Measurements from ENCODE around the gene SLC6A11. TPM values are rescaled to one million over a fixed set of nuclear protein-coding genes. Genes with fewer than 3 reads are reported as not detected.

Gene SLC6A11
- polyA plus RNA-seq, 1 donor (not counting 4 experiments of a cell fraction or from before 2014, with no cell fraction given) = 9.8 TPM

GRCh38 chr3:10980312-10980711 lies 164.3 kb downstream of the SLC6A11 start:
- Histone ChIP-seq H3K79me2 (ENCODE audit: control insufficient read depth, insufficient read depth, low read length) (no peaks in the 10 kb centered on the region), H3K4me2 (ENCODE audit: control insufficient read depth, extremely low read depth, insufficient read depth, low read depth, low read length) (no peak overlapping the region)
- dilution Hi-C loops (cut with MboI; ENCODE audit: extremely low pct_ligation_motif_present, low sequenced_read_pairs) = no loop called here

GRCh38 chr3:10981031-10981430 lies 165.0 kb downstream of the SLC6A11 start:
- TF ChIP-seq EZH2 (IDR thresholded peaks at IDR 0.05; ENCODE audit: low read length) (no peak), CTCF (optimal IDR thresholded peaks at IDR 0.05 in 1 of 3, IDR thresholded peaks at IDR 0.05 in 1 of 3, conservative IDR thresholded peaks at IDR 0.05 in 1 of 3; ENCODE audit: extremely low read depth in 1 of 3, insufficient read depth in 2 of 3, low read length in 3 of 3) (no peak)
- Histone ChIP-seq H3K9me1 (ENCODE audit: control insufficient read depth, extremely low read depth, insufficient read depth, low read length) (no peaks in the 10 kb centered on the region), H3K36me3 (ENCODE audit: control insufficient read depth in 2 of 2, extremely low read depth in 1 of 2, insufficient read depth in 2 of 2, low read length in 2 of 2) (no peaks in the 10 kb centered on the region), H3K4me1 (ENCODE audit: control insufficient read depth, extremely low read depth, insufficient read depth, low read length) (peaks cover 8% of the 10 kb centered on the region), H3K27ac (ENCODE audit: control insufficient read depth, insufficient read depth, low read length) (no peak overlapping the region), H3K9me3 (ENCODE audit: control insufficient read depth, low read depth, low read length) (no peaks in the 10 kb centered on the region), H3K27me3 (ENCODE audit: control insufficient read depth, extremely low read depth, insufficient read depth, low read length) (peaks cover 50% of the 10 kb centered on the region), H2AFZ (ENCODE audit: control insufficient read depth, low read length) (no peak overlapping the region), H3K4me2 (ENCODE audit: control insufficient read depth, extremely low read depth, insufficient read depth, low read depth, low read length) (no peak overlapping the region), H3K9ac (ENCODE audit: control insufficient read depth, extremely low read depth, insufficient read depth, low read length) (no peak overlapping the region), H4K20me1 (ENCODE audit: control insufficient read depth, extremely low read depth, insufficient read depth, low read length) (no peaks in the 10 kb centered on the region), H3K4me3 (ENCODE audit: control insufficient read depth in 2 of 3, extremely low read depth in 1 of 3, insufficient read depth in 2 of 3, low read depth in 1 of 3, low read length in 3 of 3) (no peak overlapping the region), H3K79me2 (ENCODE audit: control insufficient read depth, insufficient read depth, low read length) (no peaks in the 10 kb centered on the region)
- FAIRE-seq (no peak), DNase-seq (ENCODE audit: low read depth, low spot score) (no peak)
- dilution Hi-C loops (cut with MboI; ENCODE audit: extremely low pct_ligation_motif_present, low sequenced_read_pairs) = no loop called here

More at GRCh38 chr3:10980312-10980711, 164.3 kb downstream of the SLC6A11 start:
- Histone ChIP-seq H3K9ac (ENCODE audit: control insufficient read depth, extremely low read depth, insufficient read depth, low read length) (no peak overlapping the region), H3K9me3 (ENCODE audit: control insufficient read depth, low read depth, low read length) (no peaks in the 10 kb centered on the region), H3K4me1 (ENCODE audit: control insufficient read depth, extremely low read depth, insufficient read depth, low read length) (peaks cover 8% of the 10 kb centered on the region), H4K20me1 (ENCODE audit: control insufficient read depth, extremely low read depth, insufficient read depth, low read length) (no peaks in the 10 kb centered on the region), H3K4me3 (ENCODE audit: control insufficient read depth in 2 of 3, extremely low read depth in 1 of 3, insufficient read depth in 2 of 3, low read depth in 1 of 3, low read length in 3 of 3) (no peak overlapping the region), H3K9me1 (ENCODE audit: control insufficient read depth, extremely low read depth, insufficient read depth, low read length) (no peaks in the 10 kb centered on the region), H2AFZ (ENCODE audit: control insufficient read depth, low read length) (no peak overlapping the region), H3K27me3 (ENCODE audit: control insufficient read depth, extremely low read depth, insufficient read depth, low read length) (peaks cover 50% of the 10 kb centered on the region), H3K27ac (ENCODE audit: control insufficient read depth, insufficient read depth, low read length) (no peak overlapping the region), H3K36me3 (ENCODE audit: control insufficient read depth in 2 of 2, extremely low read depth in 1 of 2, insufficient read depth in 2 of 2, low read length in 2 of 2) (no peaks in the 10 kb centered on the region)
- DNase-seq (ENCODE audit: low read depth, low spot score) = no peak
- FAIRE-seq = no peak
- TF ChIP-seq CTCF (optimal IDR thresholded peaks at IDR 0.05 in 1 of 3, IDR thresholded peaks at IDR 0.05 in 1 of 3, conservative IDR thresholded peaks at IDR 0.05 in 1 of 3; ENCODE audit: extremely low read depth in 1 of 3, insufficient read depth in 2 of 3, low read length in 3 of 3) (no peak), EZH2 (IDR thresholded peaks at IDR 0.05; ENCODE audit: low read length) (no peak)
